Nephron (organoid): Measurements from ENCODE around the gene CISH.

ENCODE experiments used
- H3K27ac Mint-ChIP-seq, 3 experiments: 2 replicates each; pipeline ENCODE4 v1.8.0; 2020; ENCODE audit warnings: mixed read lengths in 3 of 3, mild to moderate bottlenecking in 2 of 3, moderate library complexity in 1 of 3
- H3K27me3 Mint-ChIP-seq: 2 replicates; pipeline ENCODE4 v1.8.0; 2021; ENCODE audit warnings: low read depth, mild to moderate bottlenecking, moderate library complexity, mixed read lengths
- H3K36me3 Mint-ChIP-seq: 2 replicates; pipeline ENCODE4 v1.8.0; 2020; ENCODE audit warnings: low read depth, mixed read lengths
- H3K4me1 Mint-ChIP-seq: 2 replicates; pipeline ENCODE4 v1.8.0; 2020; ENCODE audit warnings: mixed read lengths
- H3K4me3 Mint-ChIP-seq, 3 experiments: 2 replicates each; pipeline ENCODE4 v1.8.0; 2020; ENCODE audit warnings: mild to moderate bottlenecking in 3 of 3, mixed read lengths in 3 of 3, moderate library complexity in 2 of 3
- H3K9me3 Mint-ChIP-seq: 2 replicates; pipeline ENCODE4 v1.8.0; 2020; ENCODE audit warnings: mixed read lengths
- TF ChIP-seq, protein P1 (sequence below), 3 experiments: fragments of 200-600 bp; sonication (generic); IDR thresholded peaks; one replicate each; pipeline ENCODE4 v1.5.0; 2021; ENCODE audit warnings: antibody characterized with exemption in 3 of 3; ENCODE audit not compliant: unreplicated experiment in 3 of 3

The CISH gene, protein sequence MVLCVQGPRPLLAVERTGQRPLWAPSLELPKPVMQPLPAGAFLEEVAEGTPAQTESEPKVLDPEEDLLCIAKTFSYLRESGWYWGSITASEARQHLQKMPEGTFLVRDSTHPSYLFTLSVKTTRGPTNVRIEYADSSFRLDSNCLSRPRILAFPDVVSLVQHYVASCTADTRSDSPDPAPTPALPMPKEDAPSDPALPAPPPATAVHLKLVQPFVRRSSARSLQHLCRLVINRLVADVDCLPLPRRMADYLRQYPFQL

DNA sequence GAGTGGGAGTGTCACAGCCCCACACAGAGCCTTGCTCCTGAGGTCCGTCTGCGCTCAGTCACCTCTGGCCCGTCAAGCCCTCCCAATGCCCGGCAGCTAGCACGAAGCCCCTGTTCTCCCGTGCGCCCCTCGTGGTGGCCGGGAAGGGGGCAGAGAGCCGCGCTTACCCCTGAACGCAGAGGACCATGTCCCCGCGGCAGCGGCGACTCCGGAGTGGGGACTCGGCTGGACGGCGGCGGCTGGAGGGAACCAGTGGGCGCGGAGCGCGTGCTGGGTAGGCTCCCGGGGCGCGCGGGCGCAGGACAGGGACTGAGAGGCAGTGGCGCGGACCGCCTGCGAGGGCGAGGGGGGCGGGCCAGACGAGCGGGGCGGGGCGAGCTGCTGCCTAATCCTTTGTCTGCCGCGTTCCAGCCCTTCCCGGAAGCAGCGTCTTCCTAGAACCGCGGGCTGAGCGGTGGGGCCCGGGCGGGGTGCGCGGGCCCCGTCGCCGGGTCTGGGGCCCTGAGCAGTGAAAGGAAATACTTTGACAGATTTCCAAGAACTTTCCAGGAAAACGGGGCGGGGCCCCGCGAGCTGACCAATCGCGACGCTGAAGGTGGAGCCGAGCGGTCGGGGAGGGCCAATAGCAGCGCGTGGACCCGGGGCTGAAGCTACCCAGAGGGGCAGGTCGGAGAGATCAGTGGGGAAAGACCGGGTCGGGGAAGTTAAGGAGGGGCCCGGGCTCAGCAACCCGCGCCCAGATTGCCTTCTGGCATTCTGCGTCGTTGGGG, at the start of gene CISH:
Gene CISH, minus strand, starts transcription at position 311 of the 770 bp plus-strand sequence. Its CDS starts 124 bp downstream, at position 187.
- Mint-ChIP-seq H3K9me3 (no peaks in the 10 kb centered on the region), H3K27ac (peak within 1 kb of the TSS; percentile 92 to 99 (median 93)), H3K4me3 (peak within 1 kb of the TSS; percentile 89 to 95 (median 90)), H3K36me3 (no peaks in the 10 kb centered on the region), H3K27me3 (no peaks in the 10 kb centered on the region), H3K4me1 (peaks cover 45% of the 10 kb centered on the region)
- TF ChIP-seq, protein P1, sequence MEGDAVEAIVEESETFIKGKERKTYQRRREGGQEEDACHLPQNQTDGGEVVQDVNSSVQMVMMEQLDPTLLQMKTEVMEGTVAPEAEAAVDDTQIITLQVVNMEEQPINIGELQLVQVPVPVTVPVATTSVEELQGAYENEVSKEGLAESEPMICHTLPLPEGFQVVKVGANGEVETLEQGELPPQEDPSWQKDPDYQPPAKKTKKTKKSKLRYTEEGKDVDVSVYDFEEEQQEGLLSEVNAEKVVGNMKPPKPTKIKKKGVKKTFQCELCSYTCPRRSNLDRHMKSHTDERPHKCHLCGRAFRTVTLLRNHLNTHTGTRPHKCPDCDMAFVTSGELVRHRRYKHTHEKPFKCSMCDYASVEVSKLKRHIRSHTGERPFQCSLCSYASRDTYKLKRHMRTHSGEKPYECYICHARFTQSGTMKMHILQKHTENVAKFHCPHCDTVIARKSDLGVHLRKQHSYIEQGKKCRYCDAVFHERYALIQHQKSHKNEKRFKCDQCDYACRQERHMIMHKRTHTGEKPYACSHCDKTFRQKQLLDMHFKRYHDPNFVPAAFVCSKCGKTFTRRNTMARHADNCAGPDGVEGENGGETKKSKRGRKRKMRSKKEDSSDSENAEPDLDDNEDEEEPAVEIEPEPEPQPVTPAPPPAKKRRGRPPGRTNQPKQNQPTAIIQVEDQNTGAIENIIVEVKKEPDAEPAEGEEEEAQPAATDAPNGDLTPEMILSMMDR (IDR thresholded peaks at IDR 0.05; ENCODE audit: unreplicated experiment in 3 of 3), result peak; percentile 50 to 65 (median 62)

DNA sequence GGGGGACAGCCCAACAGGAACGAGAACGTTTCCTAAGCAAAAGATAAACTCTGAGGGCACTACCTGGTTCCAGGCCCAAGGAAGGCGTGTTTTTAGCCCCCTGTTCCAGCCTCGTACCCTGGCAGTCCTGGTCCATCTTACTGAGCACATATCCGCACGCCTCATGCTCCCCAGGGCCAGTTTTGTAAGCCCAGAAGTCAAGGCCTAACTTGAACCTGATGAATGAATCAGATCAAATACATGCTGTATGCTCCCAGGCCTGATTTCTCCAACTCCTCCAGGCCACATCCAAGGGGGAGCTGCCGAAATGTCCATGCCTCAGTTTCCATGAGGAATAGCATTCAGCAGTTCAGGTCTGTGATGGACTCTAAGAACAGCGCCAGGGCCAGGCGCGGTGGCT, 48.8 kb upstream of the CISH start:
- Mint-ChIP-seq H3K27me3 (peaks cover 23% of the 10 kb centered on the region), H3K9me3 (no peaks in the 10 kb centered on the region), H3K36me3 (no peaks in the 10 kb centered on the region), H3K4me3 (no peak overlapping the region), H3K4me1 (no peaks in the 10 kb centered on the region), H3K27ac (no peak overlapping the region)
- TF ChIP-seq, protein P1 (IDR thresholded peaks at IDR 0.05; ENCODE audit: unreplicated experiment in 3 of 3), result no peak

DNA sequence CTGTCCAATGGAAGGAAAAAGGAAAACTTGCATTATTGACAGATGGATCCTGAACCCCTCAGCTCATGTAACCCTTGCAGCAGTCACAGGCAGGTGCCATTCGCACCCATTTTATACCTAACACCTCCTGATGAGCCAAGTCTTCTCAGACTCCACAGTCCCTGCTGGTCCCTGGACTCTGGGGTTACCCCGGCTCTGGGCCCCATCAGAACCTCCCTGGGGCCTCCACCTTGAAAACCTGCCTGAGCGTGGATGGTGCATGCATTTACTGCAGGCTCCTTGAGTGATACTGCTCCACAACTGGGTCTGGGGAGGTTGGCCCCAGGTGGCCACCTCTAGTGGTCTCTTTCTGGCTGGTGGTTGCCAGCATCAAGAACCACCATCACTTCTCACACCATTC, 47.3 kb upstream of the CISH start:
- Mint-ChIP-seq H3K9me3 (no peaks in the 10 kb centered on the region), H3K36me3 (no peaks in the 10 kb centered on the region), H3K4me3 (no peak overlapping the region), H3K27ac (no peak overlapping the region), H3K27me3 (peaks cover 17% of the 10 kb centered on the region), H3K4me1 (no peaks in the 10 kb centered on the region)
- TF ChIP-seq, protein P1 (IDR thresholded peaks at IDR 0.05; ENCODE audit: unreplicated experiment in 3 of 3), result no peak

DNA sequence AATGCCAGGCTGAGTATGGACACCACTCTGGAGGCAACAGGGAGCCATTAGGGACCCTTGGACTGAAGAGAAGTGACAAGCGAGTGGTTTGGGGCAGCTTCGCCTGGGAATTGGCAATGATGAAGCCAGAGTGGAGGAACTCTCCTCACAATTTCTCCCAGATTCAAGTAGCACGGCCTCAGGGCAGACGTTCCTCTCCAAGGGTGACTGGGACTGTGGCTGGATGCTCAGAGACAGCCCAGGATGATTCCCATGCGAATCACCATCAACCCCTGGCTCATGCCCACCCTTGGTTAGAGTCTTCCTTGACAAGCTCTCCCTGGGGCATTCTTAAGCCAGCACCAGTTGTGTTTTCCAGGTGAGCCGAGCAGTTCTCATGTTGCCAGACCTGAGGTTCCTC, 46.8 kb upstream of the CISH start:
- Mint-ChIP-seq H3K9me3 (no peaks in the 10 kb centered on the region), H3K4me3 (no peak overlapping the region), H3K27me3 (peaks cover 17% of the 10 kb centered on the region), H3K27ac (no peak overlapping the region), H3K36me3 (no peaks in the 10 kb centered on the region), H3K4me1 (no peaks in the 10 kb centered on the region)
- TF ChIP-seq, protein P1 (IDR thresholded peaks at IDR 0.05; ENCODE audit: unreplicated experiment in 3 of 3), result no peak

DNA sequence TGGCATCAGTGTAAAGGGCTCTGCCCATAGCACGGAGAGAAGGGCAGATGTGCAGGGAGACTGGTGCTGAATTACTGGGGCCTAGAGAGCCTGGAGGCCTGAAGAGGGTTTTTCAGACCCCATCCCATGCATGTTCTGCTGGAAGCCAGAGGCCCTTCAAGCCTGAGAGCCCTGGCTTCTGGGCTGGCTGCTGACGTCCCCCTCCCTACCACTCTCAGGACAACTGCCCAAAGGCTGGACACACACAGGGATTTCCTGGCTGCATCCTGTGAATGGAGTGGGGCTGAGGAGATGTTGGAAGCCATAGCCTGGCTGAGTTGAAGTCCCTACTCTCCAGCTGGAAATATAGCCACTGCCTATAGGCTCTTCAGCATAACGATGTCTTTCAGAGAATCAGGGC, 46.2 kb upstream of the CISH start:
- Mint-ChIP-seq H3K27me3 (peaks cover 13% of the 10 kb centered on the region), H3K4me1 (no peaks in the 10 kb centered on the region), H3K27ac (no peak overlapping the region), H3K9me3 (no peaks in the 10 kb centered on the region), H3K36me3 (no peaks in the 10 kb centered on the region), H3K4me3 (no peak overlapping the region)
- TF ChIP-seq, protein P1 (IDR thresholded peaks at IDR 0.05; ENCODE audit: unreplicated experiment in 3 of 3), result no peak
